Immature natural killer cell (primary cell): Measurements from ENCODE around the gene HSD3B7. TPM values are rescaled to one million over a fixed set of nuclear protein-coding genes. Genes with fewer than 3 reads are reported as not detected.
"Not testable (repeated sequence)": the region's sequence is repeated elsewhere in the genome, so short reads cannot be mapped to it uniquely, and the experiment has no call there.

ENCODE experiments used
- DNase-seq, 3 donors: peaks; one replicate each; pipeline ENCODE4 v3.0.0; 2022; ENCODE audit warnings: mixed read lengths in 1 of 3
- H3K27ac Mint-ChIP-seq, 6 donors: one replicate each; pipeline ENCODE4 v1.8.0; 2020; ENCODE audit warnings: mixed read lengths in 6 of 6, mild to moderate bottlenecking in 5 of 6, inconsistent platforms in 4 of 6, moderate library complexity in 3 of 6
- H3K27me3 Mint-ChIP-seq, 3 donors: one replicate each; pipeline ENCODE4 v1.8.0; 2020 to 2021; ENCODE audit warnings: low read depth in 3 of 3, mild to moderate bottlenecking in 3 of 3, mixed read lengths in 3 of 3, moderate library complexity in 3 of 3, inconsistent platforms in 1 of 3
- H3K36me3 Mint-ChIP-seq, 3 donors: one replicate each; pipeline ENCODE4 v1.8.0; 2020; ENCODE audit warnings: mixed read lengths in 3 of 3, inconsistent platforms in 2 of 3, mild to moderate bottlenecking in 2 of 3
- H3K4me1 Mint-ChIP-seq, 2 donors: one replicate each; pipeline ENCODE4 v1.8.0; 2020; ENCODE audit warnings: inconsistent platforms in 2 of 2, mild to moderate bottlenecking in 2 of 2, mixed read lengths in 2 of 2, moderate library complexity in 1 of 2
- H3K4me3 Mint-ChIP-seq, 5 donors: one replicate each; pipeline ENCODE4 v1.8.0; 2020; ENCODE audit warnings: mild to moderate bottlenecking in 5 of 5, mixed read lengths in 5 of 5, inconsistent platforms in 3 of 5, moderate library complexity in 3 of 5
- H3K9me3 Mint-ChIP-seq, 6 donors: one replicate each; pipeline ENCODE4 v1.8.0; 2020; ENCODE audit warnings: mild to moderate bottlenecking in 6 of 6, mixed read lengths in 6 of 6, inconsistent platforms in 4 of 6, moderate library complexity in 3 of 6
- polyA plus RNA-seq, 3 donors: library from polyadenylated mRNA; unstranded; fragments of 300-500 nt; fragmentation: Illumina TruSeq; gene quantifications; one replicate each; pipeline ENCODE4 v1.2.3, GENCODE V29; 2021

The HSD3B7 gene
- polyA plus RNA-seq, 3 donors from 2014 or later: not detected

DNA sequence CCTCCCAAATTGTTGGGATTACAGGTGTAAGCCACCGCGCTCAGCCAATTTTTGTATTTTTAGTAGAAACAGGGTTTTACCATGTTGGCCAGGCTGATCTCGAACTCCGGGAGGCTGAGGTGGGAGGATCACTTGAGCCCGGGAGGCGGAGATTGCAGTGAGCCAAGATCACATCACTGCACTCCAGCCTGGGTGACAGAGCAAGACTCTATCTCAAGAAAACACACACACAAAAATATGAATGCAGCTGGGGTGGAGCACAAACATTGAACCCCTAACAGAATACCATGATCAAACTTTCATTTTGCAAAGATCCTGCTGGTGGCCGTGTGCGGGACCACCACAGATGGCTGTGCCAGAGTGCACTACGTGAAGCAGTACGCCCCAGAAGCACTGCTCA, 32.7 kb downstream of the HSD3B7 start:
- H3K4me3 Mint-ChIP-seq: not testable (repeated sequence)

DNA sequence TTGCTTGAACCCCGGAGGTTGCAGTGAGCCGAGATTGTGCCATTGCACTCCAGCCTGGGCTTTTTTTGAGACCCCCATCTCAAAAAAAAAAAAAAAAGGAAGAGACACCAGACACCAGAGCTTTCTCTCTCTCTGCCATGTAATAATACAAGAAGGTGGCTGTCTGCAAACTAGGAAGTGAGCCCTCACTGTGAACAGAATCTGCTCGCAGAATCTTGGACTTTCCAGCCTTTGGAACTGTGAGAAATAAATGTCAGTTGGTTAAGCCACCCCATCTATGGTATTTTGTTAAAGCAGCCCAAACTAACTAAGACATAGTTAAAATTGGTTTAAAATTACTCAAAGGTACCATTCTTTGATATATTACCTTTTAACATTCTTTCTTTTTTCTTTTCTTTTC, 35.5 kb downstream of the HSD3B7 start:
- no peak overlapping the region for H3K27ac Mint-ChIP-seq
- no peak for DNase-seq
- H3K9me3 Mint-ChIP-seq: no peaks in the 10 kb centered on the region
- H3K27me3 Mint-ChIP-seq: peaks cover 3 to 5% (median 4%) of the 10 kb centered on the region in 3 donors
- H3K4me3 Mint-ChIP-seq: no peak overlapping the region
- H3K4me1 Mint-ChIP-seq: no peaks in the 10 kb centered on the region
- H3K36me3 Mint-ChIP-seq: no peaks in the 10 kb centered on the region

More for the DNA sequence above, 32.7 kb downstream of the HSD3B7 start:
- not testable (repeated sequence) for H3K9me3 Mint-ChIP-seq, H3K4me1 Mint-ChIP-seq, H3K27ac Mint-ChIP-seq, DNase-seq, H3K36me3 Mint-ChIP-seq
- peaks cover 8 to 12% (median 9%) of the 10 kb centered on the region in 3 donors for H3K27me3 Mint-ChIP-seq

DNA sequence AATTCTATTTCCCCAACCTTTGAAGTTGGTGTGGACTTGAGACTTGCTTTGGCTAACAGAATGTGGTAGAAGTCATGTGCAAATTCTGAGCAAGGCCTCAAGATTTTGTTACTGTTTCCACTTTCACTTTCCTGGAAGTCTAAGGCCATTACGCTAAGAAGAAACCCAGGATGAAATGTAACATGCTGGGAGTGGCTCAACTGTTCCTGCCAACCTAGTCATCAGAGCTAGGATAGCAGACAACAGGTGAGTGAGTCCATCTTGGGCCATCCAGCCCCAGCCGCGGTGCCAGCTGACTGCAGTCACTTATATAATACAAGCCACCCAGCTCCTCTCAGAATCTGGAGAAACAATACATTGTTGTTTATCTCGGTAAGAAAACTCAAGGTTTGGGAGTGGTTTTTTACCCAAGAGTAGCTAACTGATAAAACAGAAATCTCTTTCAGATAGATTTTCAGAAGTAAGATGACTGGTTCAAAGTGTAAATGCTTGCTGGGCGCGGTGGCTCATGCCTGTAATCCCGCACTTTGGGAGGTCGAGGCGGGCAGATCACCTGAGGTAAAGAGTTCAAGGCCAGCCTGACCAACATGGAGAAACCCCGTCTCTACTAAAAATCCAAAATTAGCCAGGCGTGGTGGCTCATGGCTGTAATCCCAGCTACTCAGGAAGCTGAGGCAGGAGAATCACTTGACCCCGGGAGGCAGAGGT, 37.7 kb downstream of the HSD3B7 start:
- Mint-ChIP-seq H3K27me3 (peaks cover 3 to 6% (median 3%) of the 10 kb centered on the region in 3 donors), H3K9me3 (no peaks in the 10 kb centered on the region), H3K4me1 (no peaks in the 10 kb centered on the region), H3K27ac (no peak overlapping the region), H3K4me3 (no peak overlapping the region), H3K36me3 (no peaks in the 10 kb centered on the region)
- no peak for DNase-seq

DNA sequence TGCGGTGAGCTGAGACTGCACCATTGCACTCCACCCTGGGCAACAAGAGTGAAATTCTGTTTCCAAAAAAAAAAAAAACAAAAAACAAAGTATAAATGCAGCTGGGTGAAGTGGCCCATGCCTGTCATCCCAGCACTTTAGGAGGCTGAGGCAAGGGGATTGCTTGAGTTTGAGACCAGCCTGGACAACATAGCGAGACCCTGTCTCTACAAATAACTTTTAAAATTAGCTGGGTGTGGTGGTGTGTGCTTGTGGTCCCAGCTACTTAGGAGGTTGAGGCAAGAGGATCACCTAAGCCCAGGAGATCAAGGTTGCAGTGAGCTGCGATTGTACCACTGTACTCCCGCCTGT, 38.2 kb downstream of the HSD3B7 start:
- no peaks in the 10 kb centered on the region for H3K9me3 Mint-ChIP-seq
- H3K27me3 Mint-ChIP-seq: peaks cover 1 to 6% (median 3%) of the 10 kb centered on the region in 3 donors
- no peaks in the 10 kb centered on the region for H3K4me1 Mint-ChIP-seq
- H3K4me3 Mint-ChIP-seq: no peak overlapping the region
- no peak for DNase-seq
- H3K27ac Mint-ChIP-seq: no peak overlapping the region
- H3K36me3 Mint-ChIP-seq: no peaks in the 10 kb centered on the region

DNA sequence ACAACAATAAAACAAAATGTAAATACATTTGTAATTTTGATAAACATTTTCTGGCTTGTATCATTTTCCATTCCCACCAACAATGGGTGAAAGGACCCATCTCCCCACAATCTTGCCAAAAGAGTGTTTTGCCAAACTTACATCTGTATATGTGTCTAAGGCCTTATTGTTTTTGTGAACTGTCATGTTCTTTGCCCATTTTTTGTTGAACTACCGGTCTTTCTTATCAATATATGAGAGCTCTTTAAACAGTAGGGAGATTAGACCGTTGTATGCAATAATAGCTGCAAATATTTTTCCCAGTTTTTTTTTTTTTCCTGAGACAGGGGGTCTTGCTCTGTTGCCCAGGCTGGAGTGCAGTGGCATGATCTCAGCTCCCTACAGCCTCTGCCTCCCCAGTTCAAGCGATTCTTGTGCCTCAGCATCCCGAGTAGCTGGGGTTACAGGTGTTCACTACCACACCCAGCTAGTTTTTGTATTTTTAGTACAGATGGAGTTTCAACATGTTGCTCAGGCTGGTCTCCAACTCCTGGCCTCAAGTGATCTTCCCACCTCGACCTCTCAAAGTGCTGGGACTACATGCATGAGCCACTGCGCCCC, 38.7 kb downstream of the HSD3B7 start:
- H3K27me3 Mint-ChIP-seq: peaks cover 1 to 6% (median 3%) of the 10 kb centered on the region in 3 donors
- H3K4me3 Mint-ChIP-seq: no peak overlapping the region
- H3K9me3 Mint-ChIP-seq: no peaks in the 10 kb centered on the region
- no peak overlapping the region for H3K27ac Mint-ChIP-seq
- no peaks in the 10 kb centered on the region for H3K4me1 Mint-ChIP-seq
- H3K36me3 Mint-ChIP-seq: no peaks in the 10 kb centered on the region
- DNase-seq: no peak

DNA sequence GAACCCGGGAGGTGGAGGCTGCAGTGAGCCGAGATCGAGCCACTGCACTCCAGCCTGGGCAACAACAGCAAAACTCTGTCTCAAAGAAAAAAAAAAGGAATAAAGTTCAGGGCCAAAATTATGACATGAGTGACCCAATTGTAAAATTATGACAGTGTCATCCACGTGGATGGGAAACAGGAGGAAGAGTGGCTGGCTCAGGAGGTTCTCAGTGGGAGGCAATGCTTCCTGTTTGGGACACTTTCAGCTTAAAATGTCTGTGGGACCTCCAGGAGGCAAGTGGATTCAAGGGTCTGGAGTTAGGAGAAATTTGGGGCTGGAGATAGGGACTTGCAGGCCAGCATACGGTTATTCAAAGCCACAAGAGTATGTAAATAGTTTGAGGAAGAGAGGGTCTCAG, 40.3 kb downstream of the HSD3B7 start:
- peaks cover 1 to 3% (median 3%) of the 10 kb centered on the region in 3 donors for H3K27me3 Mint-ChIP-seq
- no peak for DNase-seq
- no peaks in the 10 kb centered on the region for H3K4me1 Mint-ChIP-seq
- peak overlapping the region in 3 of 6 donors; percentile 50 to 62 (median 60) for H3K27ac Mint-ChIP-seq
- H3K4me3 Mint-ChIP-seq: no peak overlapping the region
- no peaks in the 10 kb centered on the region for H3K36me3 Mint-ChIP-seq
- no peaks in the 10 kb centered on the region for H3K9me3 Mint-ChIP-seq

DNA sequence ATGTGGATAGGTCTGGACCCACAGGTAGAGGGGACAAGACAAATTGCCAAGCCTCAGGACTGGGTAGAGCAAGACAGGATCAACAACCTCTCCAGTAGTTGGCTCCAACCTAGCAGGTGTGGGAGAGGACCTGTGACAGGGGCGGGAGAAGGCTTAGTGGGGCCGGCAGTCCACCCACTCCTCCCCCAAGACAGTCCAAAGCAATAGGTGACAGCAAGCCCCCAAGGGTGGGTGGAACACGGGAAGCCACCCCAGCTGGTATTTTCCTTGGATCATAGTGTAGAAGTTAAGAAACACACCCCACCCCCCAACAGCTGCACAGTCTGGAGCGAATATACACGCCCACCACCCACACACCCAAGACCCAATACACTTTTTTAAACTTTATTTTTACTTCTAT, 44.3 kb downstream of the HSD3B7 start:
- H3K27ac Mint-ChIP-seq: peak overlapping the region in 1 of 6 donors; percentile 17
- DNase-seq: no peak

DNA sequence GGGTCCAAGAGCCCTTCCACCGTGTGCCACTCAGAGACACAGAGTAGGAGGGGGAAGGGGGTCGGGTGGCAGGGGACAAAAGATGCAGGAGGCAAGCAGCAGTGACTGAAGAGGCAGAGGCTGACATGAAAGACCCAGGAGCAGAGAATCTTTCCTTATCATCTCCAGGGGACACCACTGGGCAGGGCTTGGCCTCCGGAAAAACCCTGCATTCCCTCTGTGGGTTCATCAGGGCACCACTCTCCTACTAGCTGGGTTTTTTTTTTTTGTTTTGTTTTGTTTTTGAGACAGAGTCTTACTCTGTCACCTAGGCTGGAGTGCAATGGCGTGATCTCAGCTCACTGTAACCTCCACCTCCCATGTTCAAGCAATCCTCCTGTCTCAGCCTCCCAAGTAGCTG, 46.3 kb downstream of the HSD3B7 start:
- Mint-ChIP-seq H3K9me3 (peaks cover 0 to 2% (median 0%) of the 10 kb centered on the region in 6 donors), H3K4me3 (peak overlapping the region in 1 of 5 donors; percentile 98), H3K27me3 (peaks cover 16 to 17% (median 16%) of the 10 kb centered on the region in 3 donors), H3K4me1 (peaks cover 24 to 29% of the 10 kb centered on the region in 2 donors), H3K27ac (peak overlapping the region; percentile 94 to 99 (median 98)), H3K36me3 (peaks cover 0 to 4% (median 0%) of the 10 kb centered on the region in 3 donors)
- no peak for DNase-seq

More for the DNA sequence above, 44.3 kb downstream of the HSD3B7 start:
- Mint-ChIP-seq H3K36me3 (no peaks in the 10 kb centered on the region), H3K27me3 (peaks cover 15 to 19% (median 18%) of the 10 kb centered on the region in 3 donors), H3K4me3 (no peak overlapping the region), H3K9me3 (peaks cover 0 to 2% (median 0%) of the 10 kb centered on the region in 6 donors), H3K4me1 (peaks cover 15 to 18% of the 10 kb centered on the region in 2 donors)

DNA sequence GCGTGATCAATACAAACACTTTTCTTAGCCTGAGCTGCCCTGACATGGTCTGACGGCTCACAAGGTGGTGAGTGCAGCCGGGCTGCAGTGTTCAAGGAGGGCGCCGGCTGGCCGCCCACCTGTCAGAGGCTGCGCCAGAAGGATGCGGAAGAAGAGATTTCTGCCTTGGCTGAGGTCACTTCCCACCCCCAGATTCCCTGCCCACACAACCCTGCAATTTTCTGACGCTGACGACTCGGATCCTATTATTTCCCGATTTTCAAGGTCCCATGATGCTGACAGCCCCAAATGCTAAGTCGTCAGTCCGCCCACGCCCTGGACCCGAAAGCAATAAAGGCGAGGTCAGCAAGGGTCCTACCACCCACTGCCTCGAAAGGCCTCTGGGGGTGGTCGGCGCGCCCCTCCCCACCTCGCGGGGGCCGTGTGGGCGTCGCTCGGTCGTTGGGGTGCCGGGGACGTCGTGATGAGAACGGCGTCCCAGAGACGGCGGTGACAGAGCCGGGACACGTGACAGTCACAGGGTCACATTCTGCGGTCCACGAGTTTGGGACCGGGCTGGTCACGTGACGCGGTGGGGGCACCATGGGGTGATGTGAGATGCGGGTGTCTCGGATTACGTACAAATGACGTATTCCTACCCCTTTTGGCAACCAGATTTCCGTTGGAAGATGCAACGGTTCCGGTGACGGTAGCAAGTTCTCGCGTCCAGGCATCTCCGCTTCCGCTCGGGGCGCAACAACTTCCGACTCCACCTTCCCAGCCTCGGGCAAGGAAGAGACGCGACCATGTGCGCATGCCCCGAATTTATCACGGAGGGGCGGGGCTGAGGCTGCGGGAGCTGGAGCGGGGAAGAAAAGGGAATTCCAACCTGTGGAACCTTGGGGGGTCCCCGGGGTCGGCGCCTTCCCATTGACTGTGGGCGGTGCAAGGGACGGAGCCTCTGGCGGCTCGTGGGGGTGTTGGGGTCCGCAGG, 48.0 kb downstream of the HSD3B7 start, which contains the start of gene STX4:
Gene STX4 (plus strand): TSS at position 823 of the 973 bp plus-strand sequence. CDS start 248 bp downstream, outside the sequence.
- H3K4me3 Mint-ChIP-seq: peak within 1 kb of the TSS; percentile 87 to 98 (median 92)
- DNase-seq: peak; percentile 99
- peaks cover 0 to 2% (median 0%) of the 10 kb centered on the region in 6 donors for H3K9me3 Mint-ChIP-seq
- H3K36me3 Mint-ChIP-seq: peaks cover 0 to 12% (median 0%) of the 10 kb centered on the region in 3 donors
- peak within 1 kb of the TSS; percentile 94 to 99 (median 98) for H3K27ac Mint-ChIP-seq
- H3K4me1 Mint-ChIP-seq: peaks cover 26 to 34% of the 10 kb centered on the region in 2 donors
- peaks cover 16 to 17% (median 16%) of the 10 kb centered on the region in 3 donors for H3K27me3 Mint-ChIP-seq

DNA sequence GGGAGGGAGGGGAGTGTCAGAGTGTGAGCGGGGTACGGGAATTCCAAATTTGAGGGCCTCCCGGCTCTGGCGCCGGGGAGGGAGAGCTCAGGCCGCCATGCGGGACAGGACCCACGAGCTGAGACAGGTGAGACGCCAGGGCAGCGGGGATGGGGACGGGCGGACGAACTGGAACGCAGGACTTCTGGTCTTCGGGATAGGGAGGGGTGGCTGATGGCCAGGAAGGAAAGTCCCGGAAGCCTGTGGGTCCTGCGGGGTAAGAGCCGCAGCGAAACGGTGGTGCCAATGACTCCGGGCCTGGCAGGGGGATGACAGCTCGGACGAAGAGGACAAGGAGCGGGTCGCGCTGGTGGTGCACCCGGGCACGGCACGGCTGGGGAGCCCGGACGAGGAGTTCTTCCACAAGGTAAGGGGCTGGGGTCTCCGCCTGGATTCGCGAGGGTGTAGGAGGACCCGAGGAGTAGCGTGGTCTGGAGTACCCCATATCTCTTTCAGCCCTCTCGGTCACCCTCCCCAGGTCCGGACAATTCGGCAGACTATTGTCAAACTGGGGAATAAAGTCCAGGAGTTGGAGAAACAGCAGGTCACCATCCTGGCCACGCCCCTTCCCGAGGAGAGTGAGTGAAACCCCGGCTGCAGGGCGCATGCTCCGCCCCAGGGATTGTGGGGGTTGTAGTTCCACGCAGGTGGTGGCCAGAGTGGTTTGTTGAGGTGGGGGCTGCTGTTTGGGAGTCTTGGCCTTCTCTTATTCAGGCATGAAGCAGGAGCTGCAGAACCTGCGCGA, 48.9 kb downstream of the HSD3B7 start:
- Mint-ChIP-seq H3K36me3 (peaks cover 0 to 19% (median 0%) of the 10 kb centered on the region in 3 donors), H3K4me3 (peak overlapping the region; percentile 87 to 98 (median 92)), H3K27ac (peak overlapping the region; percentile 94 to 99 (median 98)), H3K9me3 (peaks cover 0 to 2% (median 0%) of the 10 kb centered on the region in 6 donors), H3K4me1 (peaks cover 26 to 34% of the 10 kb centered on the region in 2 donors), H3K27me3 (peaks cover 15 to 17% (median 16%) of the 10 kb centered on the region in 3 donors)
- DNase-seq: peak; percentile 83 to 85 (median 84)

DNA sequence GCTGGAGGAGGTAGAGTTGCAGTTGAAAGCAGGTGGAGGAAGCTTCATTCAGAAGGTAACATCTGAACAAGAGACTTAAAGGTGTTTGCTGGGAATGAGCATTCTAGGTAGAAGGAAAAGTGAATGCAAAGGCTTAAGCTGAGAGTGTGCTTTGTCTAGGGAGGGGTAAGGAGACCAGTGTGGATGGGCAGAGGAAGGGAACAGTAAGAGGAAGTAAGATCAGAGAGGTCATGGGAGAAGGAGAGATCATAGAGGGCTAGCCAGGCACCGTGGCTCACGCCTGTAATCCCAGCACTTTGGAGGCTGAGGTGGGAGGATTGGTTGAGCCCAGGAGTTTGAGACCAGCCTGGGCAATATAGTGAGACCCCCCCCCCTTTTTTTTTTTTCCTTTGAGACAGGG, 51.7 kb downstream of the HSD3B7 start:
- Mint-ChIP-seq H3K4me3 (no peak overlapping the region), H3K36me3 (peaks cover 0 to 24% (median 4%) of the 10 kb centered on the region in 3 donors), H3K4me1 (peaks cover 25 to 31% of the 10 kb centered on the region in 2 donors), H3K9me3 (peaks cover 0 to 2% (median 0%) of the 10 kb centered on the region in 6 donors), H3K27ac (peak overlapping the region in 2 of 6 donors; percentile 36 to 58), H3K27me3 (peaks cover 13 to 17% (median 16%) of the 10 kb centered on the region in 3 donors)
- no peak for DNase-seq
